OCI-LY7 (cell line): Measurements from ENCODE around the gene ACSF2. TPM values are rescaled to one million over a fixed set of nuclear protein-coding genes. Genes with fewer than 3 reads are reported as not detected.

ENCODE experiments used
- BruUV-seq: library from RNA; stranded (reverse); fragments of 400-500 nt; replicated peaks from 2 replicates; lab custom pipeline; 2021; lab: Mats Ljungman, UMichigan
- CTCF ChIA-PET: fragments of 300-600 bp; sonication (Branson Sonifier 250); formaldehyde crosslinking; loops from one replicate; lab custom pipeline; 2022; ENCODE audit warnings: antibody characterized with exemption; ENCODE audit not compliant: unreplicated experiment; lab: Charles Lee
- POLR2A ChIA-PET: fragments of 300-600 bp; sonication (Branson Sonifier 250); formaldehyde crosslinking; loops from one replicate; lab custom pipeline; 2022; ENCODE audit warnings: antibody characterized with exemption; lab: Charles Lee
- DNase-seq: peaks from one replicate; pipeline ENCODE4 v3.0.0-alpha.2; 2015; ENCODE audit warnings: low spot score
- H2AFZ ChIP-seq: fragments of 200-600 bp; sonication (generic), shearing (Covaris generic); 2 replicates; pipeline ENCODE4 v1.6.1; 2014; ENCODE audit warnings: mild to moderate bottlenecking, antibody characterized with exemption, low read length, moderate library complexity
- H3K27ac ChIP-seq: fragments of 200-600 bp; sonication (generic); 2 replicates; pipeline ENCODE4 v1.5.1; 2014; ENCODE audit warnings: mixed run types, low read depth, mild to moderate bottlenecking, moderate library complexity, low read length, inconsistent platforms; ENCODE audit not compliant: poor library complexity, severe bottlenecking
- H3K36me3 ChIP-seq: fragments of 200-600 bp; sonication (generic); 2 replicates; pipeline ENCODE4 v1.6.1; 2014; ENCODE audit warnings: mild to moderate bottlenecking, antibody characterized with exemption, low read length, moderate library complexity, mixed read lengths; ENCODE audit not compliant: insufficient read depth
- H3K4me1 ChIP-seq: fragments of 200-600 bp; sonication (generic); 2 replicates; pipeline ENCODE4 v1.5.1; 2014; ENCODE audit warnings: mild to moderate bottlenecking, low read length; ENCODE audit not compliant: insufficient read depth, poor library complexity, severe bottlenecking
- H3K4me2 ChIP-seq: fragments of 200-600 bp; sonication (generic); 2 replicates; pipeline ENCODE4 v1.6.1; 2014; ENCODE audit warnings: mild to moderate bottlenecking, low read length
- H3K4me3 ChIP-seq: fragments of 200-600 bp; sonication (generic); 2 replicates; pipeline ENCODE4 v1.5.1; 2014; ENCODE audit warnings: mild to moderate bottlenecking, low read depth, low read length; ENCODE audit not compliant: poor library complexity, severe bottlenecking
- H3K79me2 ChIP-seq: fragments of 200-600 bp; sonication (generic); 2 replicates; pipeline ENCODE4 v1.6.1; 2016; ENCODE audit warnings: low read depth, mild to moderate bottlenecking, low read length, moderate library complexity, mixed read lengths; ENCODE audit not compliant: insufficient read depth
- H3K9me2 ChIP-seq: fragments of 200-600 bp; sonication (generic); 2 replicates; pipeline ENCODE4 v1.6.1; 2016; ENCODE audit warnings: mild to moderate bottlenecking, low read length, mixed read lengths; ENCODE audit not compliant: insufficient read depth
- H3K9me3 ChIP-seq: fragments of 200-600 bp; sonication (generic); 2 replicates; pipeline ENCODE4 v1.6.1; 2014; ENCODE audit warnings: mild to moderate bottlenecking, mixed run types, low read length, mixed read lengths
- H4K20me1 ChIP-seq: fragments of 200-600 bp; sonication (generic); 2 replicates; pipeline ENCODE4 v1.6.1; 2014; ENCODE audit warnings: mild to moderate bottlenecking, antibody characterized with exemption, low read length, moderate library complexity, mixed read lengths; ENCODE audit not compliant: insufficient read depth
- CTCF ChIP-seq: fragments of 200-600 bp; sonication (generic); conservative IDR thresholded peaks from 2 replicates; pipeline ENCODE4 v1.5.1; 2014; ENCODE audit warnings: mild to moderate bottlenecking, antibody characterized with exemption, low read length, moderate library complexity, mixed read lengths
- EZH2phosphoT487 ChIP-seq: fragments of 200-600 bp; sonication (generic); IDR thresholded peaks from 2 replicates; pipeline ENCODE4 v1.6.1; 2018; ENCODE audit warnings: low read depth, borderline replicate concordance, mild to moderate bottlenecking, mixed run types, antibody characterized with exemption, low read length, moderate library complexity, mixed read lengths
- intact Hi-C: fragments of 100-400 bp; cut with micrococcal nuclease; formaldehyde crosslinking; loops from one replicate; pipeline ENCODE4 v1.10.0; 2022; ENCODE audit not compliant: unreplicated experiment
- total RNA-seq, 2 experiments: library from RNA; depleted of rRNA in 1 of 2; stranded (reverse); fragments of >200 nt in 1 of 2; shearing (Covaris generic) in 1 of 2; gene quantifications; 2 replicates each; pipeline ENCODE4 v1.2.3, GENCODE V29; 2014 to 2022

ACSF2 gene
- total RNA-seq, 2 experiments from 2014 or later, result 38.6 to 42.7 TPM

- H3K9me2 ChIP-seq, result no peaks in the 10 kb centered on the region
- peaks cover 16% of the 10 kb centered on the region for H3K4me1 ChIP-seq
- no TSS peak for BruUV-seq
- no peaks in the 10 kb centered on the region for H4K20me1 ChIP-seq
- no peak for TF ChIP-seq EZH2phosphoT487
- no peak for TF ChIP-seq CTCF
- no peak overlapping the region for H3K4me3 ChIP-seq
- CTCF ChIA-PET, result interaction anchor here (0.7 kb wide), 1 partner anchor 144 kb away, joined by 3 read pairs; no protein-coding TSS in a partner anchor
- H3K9me3 ChIP-seq, result no peaks in the 10 kb centered on the region
- peaks cover 41% of the 10 kb centered on the region for H3K36me3 ChIP-seq
- no peak for DNase-seq
- POLR2A ChIA-PET, result interaction anchor here (0.5 kb wide), 1 partner anchor 14 kb away, joined by 3 read pairs; no protein-coding TSS in a partner anchor
- no peak overlapping the region for H3K4me2 ChIP-seq
- no peak overlapping the region for H3K27ac ChIP-seq
- H3K79me2 ChIP-seq, result peaks cover 3% of the 10 kb centered on the region; the same call in 1 of the 2 replicates
- no peak overlapping the region for H2AFZ ChIP-seq
- intact Hi-C loops, result loop anchor here (2.0 to 10.0 kb wide), 3 partner anchors 15 to 223 kb away; partner anchors contain the start of gene ANKRD40
These were observed 56.1 kb downstream of the ACSF2 start for GRCh38 chr17:50482110-50482509.

GRCh38 chr17:50482516-50482915 lies 56.5 kb downstream of the ACSF2 start:
- Histone ChIP-seq H3K36me3 (peaks cover 41% of the 10 kb centered on the region), H3K4me1 (peaks cover 16% of the 10 kb centered on the region), H3K27ac (no peak overlapping the region), H3K79me2 (peaks cover 3% of the 10 kb centered on the region; the same call in 1 of the 2 replicates), H3K9me2 (no peaks in the 10 kb centered on the region), H2AFZ (peak overlapping the region; percentile 56), H4K20me1 (no peaks in the 10 kb centered on the region), H3K9me3 (no peaks in the 10 kb centered on the region), H3K4me2 (no peak overlapping the region), H3K4me3 (no peak overlapping the region)
- TF ChIP-seq CTCF (peak; percentile 96), EZH2phosphoT487 (no peak)
- intact Hi-C loops, result loop anchor here (2.0 to 10.0 kb wide), 3 partner anchors 14 to 222 kb away; partner anchors contain the start of gene ANKRD40
- ChIA-PET CTCF (interaction anchor here (0.7 kb wide), 1 partner anchor 144 kb away, joined by 3 read pairs; no protein-coding TSS in a partner anchor), POLR2A (interaction anchor here (0.5 kb wide), 1 partner anchor 13 kb away, joined by 3 read pairs; no protein-coding TSS in a partner anchor)
- no TSS peak for BruUV-seq
- peak; percentile 79 for DNase-seq

- no peaks in the 10 kb centered on the region for H4K20me1 ChIP-seq
- no peak for DNase-seq
- no TSS peak for BruUV-seq
- H3K27ac ChIP-seq, result no peak overlapping the region
- H3K4me2 ChIP-seq, result no peak overlapping the region
- peaks cover 12% of the 10 kb centered on the region for H3K4me1 ChIP-seq
- intact Hi-C loops, result loop anchor here (2.0 to 10.0 kb wide), 3 partner anchors 14 to 222 kb away; partner anchors contain the start of gene ANKRD40
- POLR2A ChIA-PET, result interaction anchor here (0.6 kb wide), 1 partner anchor 208 kb away, joined by 3 read pairs; no protein-coding TSS in a partner anchor
- H3K9me3 ChIP-seq, result no peaks in the 10 kb centered on the region
- no peak for TF ChIP-seq CTCF
- no peak for TF ChIP-seq EZH2phosphoT487
- CTCF ChIA-PET, result no interaction called here
- H3K9me2 ChIP-seq, result no peaks in the 10 kb centered on the region
- H3K4me3 ChIP-seq, result no peak overlapping the region
- no peak overlapping the region for H2AFZ ChIP-seq
- peaks cover 3% of the 10 kb centered on the region; the same call in 1 of the 2 replicates for H3K79me2 ChIP-seq
- peaks cover 41% of the 10 kb centered on the region for H3K36me3 ChIP-seq
These were observed 57.2 kb downstream of the ACSF2 start for GRCh38 chr17:50483266-50483665.
